Effector CD8-positive, alpha-beta T cell (primary cell): ENCODE data around the gene HID1.
"Not testable (repeated sequence)": the region's sequence is repeated elsewhere in the genome, so short reads cannot be mapped to it uniquely, and the experiment has no call there.

ENCODE experiments used
- DNase-seq: peaks from one replicate; lab custom pipeline; 2025; lab: John Stamatoyannopoulos, UW
- total RNA-seq, 4 experiments: gene quantifications; one replicate each; lab custom pipeline; 2026; lab: John Stamatoyannopoulos, UW

Gene HID1, protein sequence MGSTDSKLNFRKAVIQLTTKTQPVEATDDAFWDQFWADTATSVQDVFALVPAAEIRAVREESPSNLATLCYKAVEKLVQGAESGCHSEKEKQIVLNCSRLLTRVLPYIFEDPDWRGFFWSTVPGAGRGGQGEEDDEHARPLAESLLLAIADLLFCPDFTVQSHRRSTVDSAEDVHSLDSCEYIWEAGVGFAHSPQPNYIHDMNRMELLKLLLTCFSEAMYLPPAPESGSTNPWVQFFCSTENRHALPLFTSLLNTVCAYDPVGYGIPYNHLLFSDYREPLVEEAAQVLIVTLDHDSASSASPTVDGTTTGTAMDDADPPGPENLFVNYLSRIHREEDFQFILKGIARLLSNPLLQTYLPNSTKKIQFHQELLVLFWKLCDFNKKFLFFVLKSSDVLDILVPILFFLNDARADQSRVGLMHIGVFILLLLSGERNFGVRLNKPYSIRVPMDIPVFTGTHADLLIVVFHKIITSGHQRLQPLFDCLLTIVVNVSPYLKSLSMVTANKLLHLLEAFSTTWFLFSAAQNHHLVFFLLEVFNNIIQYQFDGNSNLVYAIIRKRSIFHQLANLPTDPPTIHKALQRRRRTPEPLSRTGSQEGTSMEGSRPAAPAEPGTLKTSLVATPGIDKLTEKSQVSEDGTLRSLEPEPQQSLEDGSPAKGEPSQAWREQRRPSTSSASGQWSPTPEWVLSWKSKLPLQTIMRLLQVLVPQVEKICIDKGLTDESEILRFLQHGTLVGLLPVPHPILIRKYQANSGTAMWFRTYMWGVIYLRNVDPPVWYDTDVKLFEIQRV
- 1.4 to 7.8 (median 4.4) reads per million in 4 experiments for total RNA-seq

DNA sequence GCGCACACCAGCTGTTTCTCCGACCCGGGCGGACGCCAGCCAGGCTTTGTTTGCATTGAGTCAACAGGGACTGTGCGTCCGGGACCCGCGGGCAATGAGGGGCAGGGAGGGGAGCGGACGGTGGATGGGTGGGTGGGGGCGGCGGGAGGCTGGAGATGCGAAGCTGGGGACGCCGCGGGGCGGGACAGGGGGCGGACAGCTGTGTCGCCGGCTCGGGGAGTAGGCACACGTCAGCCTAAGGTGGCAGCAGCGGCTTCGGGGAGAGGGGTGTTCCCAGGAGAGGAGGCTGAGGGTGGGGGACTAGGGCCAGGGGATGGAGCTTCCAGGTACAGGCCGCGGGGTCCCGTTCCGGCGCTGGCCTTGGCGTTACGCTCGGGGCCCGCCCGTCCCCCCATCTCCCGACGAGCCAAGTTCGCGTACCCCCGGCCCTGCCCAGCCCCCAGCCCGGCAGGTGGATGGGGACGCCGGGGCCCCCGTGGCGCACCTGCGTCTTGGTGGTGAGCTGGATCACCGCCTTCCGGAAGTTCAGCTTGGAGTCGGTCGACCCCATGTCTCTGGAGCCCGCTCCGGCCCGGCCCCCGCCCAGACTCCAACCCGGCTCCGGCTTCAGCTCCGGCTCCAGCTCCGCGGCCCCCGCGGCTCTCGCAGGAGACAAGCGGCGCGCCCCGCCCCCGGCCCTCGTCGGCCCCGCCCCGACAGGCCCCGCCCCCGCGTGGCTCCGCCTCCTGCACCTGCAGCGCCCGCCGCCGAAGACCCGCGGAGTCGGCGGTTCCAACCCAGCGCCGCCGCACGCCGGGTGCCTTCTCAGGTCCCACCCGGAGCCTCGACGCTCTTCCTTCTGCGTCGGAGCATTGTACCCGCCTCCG lies at the start of gene HID1:
Gene HID1, minus strand, starts transcription at position 653 of the 866 bp plus-strand sequence. Its CDS starts 103 bp downstream, at position 550.
- peak; percentile 77 for DNase-seq

GRCh38 chr17:75020331-75021110 lies 48.0 kb upstream of the HID1 start:
- no peak for DNase-seq

DNA sequence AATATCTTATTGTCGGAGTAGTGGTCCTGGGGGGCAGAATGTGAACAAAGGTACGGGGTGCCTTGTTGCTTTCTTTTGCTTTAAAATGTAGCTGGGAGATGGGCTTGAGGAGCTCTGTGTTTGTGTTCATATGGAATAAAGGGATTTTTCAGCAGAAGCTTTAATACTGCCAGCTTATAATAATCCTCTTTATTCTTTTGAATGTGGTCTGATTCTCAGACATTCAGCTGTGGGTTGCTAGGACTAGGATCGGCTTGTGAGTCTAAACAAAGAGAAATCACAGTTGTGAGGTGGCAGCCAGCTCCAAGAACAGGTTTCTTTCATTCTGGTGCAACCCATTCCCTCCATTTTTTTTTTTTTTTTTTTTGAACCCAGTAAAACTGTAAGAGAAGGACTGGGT lies 47.2 kb upstream of the HID1 start:
- no peak for DNase-seq

- DNase-seq = no peak
Measured at GRCh38 chr17:75019146-75019545, 46.6 kb upstream of the HID1 start.

DNA sequence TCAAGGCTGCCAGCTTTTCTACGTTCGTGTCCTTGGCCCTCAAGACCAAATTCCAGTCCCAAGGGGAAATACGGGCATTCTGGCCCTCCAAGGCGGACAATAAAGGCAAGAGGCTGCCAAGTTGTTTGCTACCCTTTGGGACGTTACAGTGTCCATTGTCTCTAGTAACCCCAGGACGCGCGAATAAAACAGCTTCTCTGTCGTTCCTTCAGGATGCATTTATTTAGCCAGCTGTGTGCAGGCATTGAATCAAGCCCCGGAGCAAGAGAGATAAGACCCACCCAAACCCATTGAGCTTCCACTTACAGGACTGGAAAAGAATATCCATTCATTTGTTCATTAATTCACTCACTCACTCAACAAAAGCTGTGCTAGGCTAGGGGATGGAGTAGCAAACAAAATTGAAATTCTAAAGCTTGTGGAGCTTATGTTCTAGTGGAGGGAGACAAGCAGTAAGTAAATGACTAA lies 40.6 kb upstream of the HID1 start:
- no peak for DNase-seq

- DNase-seq = peak; percentile 54
Measured at GRCh38 chr17:75012346-75013091, 40.0 kb upstream of the HID1 start, which contains the start of gene MRPL58. TSS of gene MRPL58 (plus strand) at chr17:75012670. CDS start at chr17:75012687, 17 bp downstream.

- no peak for DNase-seq
Measured at GRCh38 chr17:75012096-75012345, 39.5 kb upstream of the HID1 start.

- no peak for DNase-seq
Measured at GRCh38 chr17:75011401-75012095, 39.0 kb upstream of the HID1 start.

- no peak for DNase-seq
Measured at GRCh38 chr17:75010683-75011400, 38.3 kb upstream of the HID1 start.

DNA sequence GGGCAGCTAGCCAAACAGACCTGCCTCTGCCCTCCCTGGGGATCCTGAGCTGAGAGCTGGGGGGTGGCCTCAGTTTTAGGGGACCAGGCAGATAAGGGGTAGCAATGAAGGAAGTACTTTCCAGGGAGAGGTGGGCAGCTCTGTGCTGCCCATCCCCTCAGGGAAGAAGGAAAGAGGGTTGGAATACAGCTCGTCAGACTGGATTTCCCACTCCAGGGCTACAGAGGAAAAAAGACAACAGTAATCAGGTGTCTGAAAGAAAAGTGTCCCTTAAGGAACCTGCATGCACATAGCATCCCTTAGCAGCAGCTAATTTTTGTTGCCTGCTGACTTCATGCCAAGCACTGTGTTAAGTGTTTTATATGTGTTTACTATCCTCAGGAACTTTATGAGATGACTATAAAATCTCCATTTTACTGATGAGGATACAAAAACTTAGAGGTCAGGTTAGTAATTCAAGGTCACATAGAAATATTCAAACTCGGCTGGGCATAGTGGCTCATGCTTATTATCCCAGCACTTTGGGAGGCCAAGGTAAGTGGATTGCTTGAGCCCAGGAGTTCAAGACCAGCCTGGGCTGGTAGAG lies 36.7 kb upstream of the HID1 start:
- no peak for DNase-seq

DNA sequence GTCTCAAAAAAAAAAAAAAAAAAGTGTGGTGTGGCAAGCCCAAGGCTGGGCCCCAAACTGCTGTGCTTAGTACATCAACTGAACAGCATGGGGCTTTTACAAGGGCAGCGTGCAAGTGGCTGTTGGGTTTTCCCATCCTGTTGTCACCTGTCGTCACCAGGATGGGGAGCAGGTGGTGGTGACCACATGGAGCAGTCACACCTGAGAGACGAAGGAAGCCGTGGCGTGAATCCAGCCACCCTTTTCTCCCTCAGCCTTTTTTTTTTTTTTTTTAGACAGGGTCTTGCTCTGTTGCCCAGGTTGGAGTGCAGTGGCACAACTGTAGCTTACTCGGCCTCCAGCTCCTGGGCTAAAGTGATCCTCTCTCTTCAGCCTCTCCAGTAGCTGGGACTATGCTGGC lies 35.8 kb upstream of the HID1 start:
- no peak for DNase-seq

DNA sequence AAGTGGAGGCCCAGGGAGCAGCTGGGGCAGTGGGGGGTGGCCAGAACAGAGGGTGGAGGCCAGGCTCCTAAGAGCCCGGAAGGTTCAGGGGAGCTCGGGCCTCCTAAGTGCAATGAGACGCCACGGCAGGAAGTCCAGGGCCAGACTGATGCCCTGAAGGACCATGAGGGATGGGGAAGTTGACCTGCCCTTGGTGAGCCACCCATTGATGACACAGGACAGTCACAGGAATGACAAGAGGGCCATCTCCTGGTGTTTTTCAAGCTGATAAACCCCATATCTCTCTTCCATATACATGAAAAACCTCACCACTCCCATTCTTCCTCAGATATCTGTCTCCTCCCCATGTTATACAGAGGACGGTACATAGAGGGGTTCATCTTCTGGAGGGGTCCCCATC lies 34.1 kb upstream of the HID1 start:
- no peak for DNase-seq

DNA sequence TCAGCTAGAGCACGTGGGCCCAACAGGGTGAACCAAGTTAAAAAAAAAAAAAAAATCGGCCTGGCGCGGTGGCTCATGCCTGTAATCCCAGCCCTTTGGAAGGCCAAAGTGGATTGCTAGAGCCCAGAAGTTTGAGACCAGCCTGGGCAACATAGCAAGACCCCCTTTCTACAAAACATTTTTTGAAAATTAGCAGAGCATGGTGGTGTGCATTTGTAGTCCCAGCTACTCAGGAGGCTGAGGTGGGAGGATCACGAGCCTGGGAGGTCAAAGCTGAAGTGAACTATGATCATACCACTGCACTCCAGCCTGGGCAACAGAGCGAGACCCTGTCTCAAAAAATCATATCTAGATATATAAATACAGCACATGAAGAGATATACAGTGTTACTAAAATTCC lies 33.5 kb upstream of the HID1 start:
- DNase-seq = not testable (repeated sequence)

- DNase-seq = no peak
Measured at GRCh38 chr17:75005291-75005690, 32.7 kb upstream of the HID1 start.

- DNase-seq = no peak
Measured at GRCh38 chr17:75004371-75004770, 31.8 kb upstream of the HID1 start.

GRCh38 chr17:75003957-75004355 lies 31.4 kb upstream of the HID1 start:
- no peak for DNase-seq

DNA sequence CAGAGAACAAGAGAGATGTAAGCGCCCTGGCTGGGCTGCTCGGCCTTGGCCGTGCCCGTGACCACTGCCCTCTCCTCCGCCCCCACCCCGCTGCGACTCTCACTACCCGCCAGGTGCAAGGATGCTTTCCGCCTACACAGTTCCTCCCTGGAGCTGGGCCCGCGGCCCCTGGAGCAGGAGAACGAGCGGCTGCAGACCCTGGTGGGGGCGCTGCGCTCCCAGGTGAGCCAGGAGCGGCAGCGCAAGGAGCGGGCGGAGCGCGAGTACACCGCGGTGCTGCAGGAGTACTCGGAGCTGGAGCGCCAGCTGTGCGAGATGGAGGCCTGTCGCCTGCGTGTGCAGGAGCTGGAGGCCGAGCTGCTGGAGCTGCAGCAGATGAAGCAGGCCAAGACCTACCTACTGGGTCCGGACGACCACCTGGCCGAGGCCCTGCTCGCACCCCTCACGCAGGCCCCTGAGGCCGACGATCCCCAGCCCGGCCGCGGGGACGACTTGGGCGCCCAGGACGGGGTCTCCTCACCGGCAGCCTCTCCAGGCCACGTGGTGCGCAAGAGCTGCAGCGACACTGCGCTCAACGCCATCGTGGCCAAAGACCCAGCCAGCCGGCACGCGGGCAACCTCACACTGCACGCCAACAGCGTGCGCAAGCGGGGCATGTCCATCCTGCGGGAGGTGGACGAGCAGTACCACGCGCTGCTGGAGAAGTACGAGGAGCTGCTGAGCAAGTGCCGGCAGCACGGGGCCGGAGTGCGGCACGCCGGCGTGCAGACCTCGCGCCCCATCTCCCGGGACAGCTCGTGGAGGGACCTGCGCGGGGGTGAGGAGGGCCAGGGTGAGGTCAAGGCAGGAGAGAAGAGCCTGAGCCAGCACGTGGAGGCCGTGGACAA lies 30.8 kb upstream of the HID1 start:
- no peak for DNase-seq
